GM19023 (cell line): ENCODE results near the gene IL1RAPL2.
"Not testable (repeated sequence)": the region's sequence is repeated elsewhere in the genome, so short reads cannot be mapped to it uniquely, and the experiment has no call there.

Experiments used
- ATAC-seq: cut with Tn5 transposase; IDR thresholded peaks from one replicate; pipeline ENCODE4 v1.9.1; 2021; ENCODE audit warnings: mild to moderate bottlenecking, moderate library complexity; ENCODE audit not compliant: unreplicated experiment

Gene IL1RAPL2

DNA sequence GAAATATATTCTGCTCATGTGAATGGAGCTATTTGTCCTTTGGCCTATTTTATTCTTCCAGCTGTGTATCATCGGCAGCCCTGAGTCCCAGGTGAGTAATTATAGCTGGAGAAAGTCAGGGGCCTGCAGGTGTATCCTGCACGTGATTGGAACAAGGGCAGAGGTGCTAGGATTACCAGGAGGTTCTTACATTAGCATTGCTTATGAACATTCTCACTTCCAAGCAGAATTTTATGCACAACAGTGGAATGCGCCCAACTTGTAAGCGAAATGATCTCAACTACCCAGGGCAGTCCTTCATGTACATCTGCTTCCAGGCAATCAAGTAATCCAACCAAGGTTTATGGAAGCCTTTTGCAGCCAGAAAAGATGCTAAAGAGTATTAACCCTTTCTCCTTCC is 1187.4 kb downstream of the IL1RAPL2 start:
- ATAC-seq: no peak

DNA sequence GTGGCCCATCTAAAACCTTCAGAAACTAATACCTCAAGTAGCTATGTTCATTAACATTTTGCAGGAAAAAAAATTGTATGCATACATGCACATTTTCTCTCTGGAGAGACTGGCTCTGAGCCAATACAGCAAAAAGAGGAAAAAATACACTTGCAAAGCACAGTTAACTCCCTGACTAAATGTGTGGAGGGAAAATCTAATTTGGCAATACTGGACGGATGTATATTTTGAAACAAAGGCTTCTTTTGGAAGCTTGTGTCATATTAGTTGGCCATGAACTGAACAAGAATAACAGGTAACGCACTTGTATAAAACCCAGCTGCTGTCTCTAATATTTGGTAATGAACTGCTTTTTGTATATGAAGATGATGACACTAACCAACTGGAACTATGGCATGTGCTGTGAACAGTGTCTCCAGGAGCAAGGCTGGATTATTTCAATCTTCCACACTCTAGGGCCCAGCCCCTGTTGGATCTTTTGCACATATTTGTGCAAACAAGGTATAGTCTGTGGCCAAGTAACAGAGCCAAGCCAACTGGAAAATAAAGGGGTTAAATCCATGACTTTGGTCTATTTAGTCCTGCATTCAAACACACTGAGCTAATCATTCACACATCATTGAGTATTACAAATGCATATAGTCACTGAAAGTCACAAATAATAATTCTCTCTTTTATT is 1188.4 kb downstream of the IL1RAPL2 start:
- no peak for ATAC-seq

GRCh38 chrX:105755109-105755508 is 1189.1 kb downstream of the IL1RAPL2 start:
- ATAC-seq: no peak

GRCh38 chrX:105758754-105759153 is 1192.8 kb downstream of the IL1RAPL2 start:
- ATAC-seq: no peak

DNA sequence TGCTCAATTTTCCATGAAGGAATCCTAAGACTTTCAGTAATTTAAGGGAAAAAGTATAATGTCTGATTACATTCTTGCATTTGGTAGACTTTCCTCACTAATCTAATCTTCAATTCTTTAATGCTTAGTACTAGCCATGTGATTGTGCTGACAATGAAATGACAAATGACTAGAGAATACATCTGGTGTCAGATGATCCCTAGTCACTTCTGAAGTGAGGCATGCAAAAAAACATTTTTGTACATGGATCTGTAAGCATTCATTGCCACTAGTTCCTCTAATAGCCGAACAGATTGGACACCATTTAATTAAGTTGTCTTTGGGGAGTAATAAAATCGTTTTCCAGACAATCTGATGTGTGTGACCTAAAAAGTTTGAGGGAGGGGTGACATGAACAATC is 1193.6 kb downstream of the IL1RAPL2 start:
- ATAC-seq: no peak

- ATAC-seq: no peak
Observed at GRCh38 chrX:105765691-105766090, 1199.7 kb downstream of the IL1RAPL2 start.

GRCh38 chrX:105773801-105774200 is 1207.8 kb downstream of the IL1RAPL2 start:
- ATAC-seq: no peak

GRCh38 chrX:105775679-105776078 is 1209.7 kb downstream of the IL1RAPL2 start:
- no peak for ATAC-seq

DNA sequence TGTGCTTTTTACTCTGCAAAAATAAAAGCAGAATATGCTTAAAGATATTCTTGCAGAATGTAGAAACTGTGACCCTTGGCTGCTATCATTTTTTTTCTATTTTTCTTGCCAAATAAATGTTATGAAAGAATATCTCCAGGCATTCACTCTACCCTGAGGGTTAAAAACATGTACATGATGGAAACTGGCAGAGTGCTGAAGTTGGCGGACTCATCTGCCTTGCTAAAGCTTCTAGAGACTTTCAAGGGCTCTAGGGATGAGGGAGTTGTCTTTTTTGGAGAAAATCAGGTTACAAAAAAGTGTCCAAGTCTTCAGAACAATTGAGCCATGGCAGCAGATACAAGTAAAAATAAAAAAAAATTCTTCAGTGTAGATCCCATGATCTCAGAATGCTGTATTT is 1215.8 kb downstream of the IL1RAPL2 start:
- no peak for ATAC-seq

DNA sequence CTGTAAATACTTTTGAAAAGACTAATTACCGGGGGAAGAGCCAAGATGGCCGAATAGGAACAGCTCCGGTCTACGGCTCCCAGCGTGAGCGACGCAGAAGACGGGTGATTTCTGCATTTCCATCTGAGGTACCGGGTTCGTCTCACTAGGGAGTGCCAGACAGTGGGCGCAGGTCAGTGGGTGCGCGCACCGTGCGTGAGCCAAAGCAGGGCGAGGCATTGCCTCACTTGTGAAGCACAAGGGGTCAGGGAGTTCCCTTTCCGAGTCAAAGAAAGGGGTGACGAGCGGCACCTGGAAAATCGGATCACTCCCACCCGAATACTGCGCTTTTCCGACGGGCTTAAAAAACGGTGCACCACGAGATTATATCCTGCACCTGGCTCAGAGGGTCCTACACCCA is 1230.9 kb downstream of the IL1RAPL2 start:
- not testable (repeated sequence) for ATAC-seq

- ATAC-seq: no peak
Observed at GRCh38 chrX:105803891-105804290, 1237.9 kb downstream of the IL1RAPL2 start.

- ATAC-seq: not testable (repeated sequence)
Observed at GRCh38 chrX:105805655-105806054, 1239.7 kb downstream of the IL1RAPL2 start.

GRCh38 chrX:105816517-105816916 is 1250.5 kb downstream of the IL1RAPL2 start:
- ATAC-seq: no peak
